DND-41 (cell line): Measurements from ENCODE around the gene SFSWAP.

Experiments used
- ATAC-seq: fragments of 200-7000 bp; cut with Tn5 transposase; 3 replicates; pipeline ENCODE4 v1.9.1; 2021; ENCODE audit warnings: low read depth; ENCODE audit not compliant: insufficient read depth
- DNase-seq: peaks from one replicate; pipeline ENCODE4 v3.0.0-alpha.2; 2020
- H2AFZ ChIP-seq: 2 replicates; pipeline ENCODE4 v1.6.0; 2012; ENCODE audit warnings: low read depth, low read length
- H3K27ac ChIP-seq: 2 replicates; pipeline ENCODE4 v1.5.1; 2012; ENCODE audit warnings: low read length, inconsistent platforms
- H3K27me3 ChIP-seq: fragments of 200-600 bp; sonication (generic); 2 replicates; pipeline ENCODE4 v1.6.0; 2012; ENCODE audit warnings: low read length, mild to moderate bottlenecking, inconsistent platforms; ENCODE audit not compliant: insufficient read depth, poor library complexity
- H3K36me3 ChIP-seq: 2 replicates; pipeline ENCODE4 v1.5.1; 2012; ENCODE audit warnings: low read length, inconsistent platforms; ENCODE audit not compliant: insufficient read depth
- H3K4me1 ChIP-seq: 2 replicates; pipeline ENCODE4 v1.5.1; 2012; ENCODE audit warnings: mild to moderate bottlenecking, low read length; ENCODE audit not compliant: insufficient read depth
- H3K4me2 ChIP-seq: 2 replicates; pipeline ENCODE4 v1.6.0; 2012; ENCODE audit warnings: mild to moderate bottlenecking, moderate library complexity, low read length, inconsistent platforms; ENCODE audit not compliant: insufficient read depth
- H3K4me3 ChIP-seq, 2 experiments: fragments of 200-600 bp in 1 of 2; shearing (Covaris generic) in 1 of 2; 2 replicates each; pipeline ENCODE4 v1.5.1; 2012 to 2016; ENCODE audit warnings: inconsistent platforms in 2 of 2, low read length in 2 of 2, mild to moderate bottlenecking in 2 of 2, low read depth in 1 of 2, moderate library complexity in 1 of 2
- H3K79me2 ChIP-seq: 2 replicates; pipeline ENCODE4 v1.6.0; 2012; ENCODE audit warnings: low read length, inconsistent platforms; ENCODE audit not compliant: insufficient read depth
- H3K9ac ChIP-seq: 2 replicates; pipeline ENCODE4 v1.6.0; 2012; ENCODE audit warnings: low read depth, mild to moderate bottlenecking, inconsistent platforms, low read length, moderate library complexity
- H3K9me3 ChIP-seq: 2 replicates; pipeline ENCODE4 v1.5.1; 2012; ENCODE audit warnings: low read length, moderate library complexity, mild to moderate bottlenecking, inconsistent platforms; ENCODE audit not compliant: insufficient read depth, severe bottlenecking
- H4K20me1 ChIP-seq: 2 replicates; pipeline ENCODE4 v1.6.0; 2012; ENCODE audit warnings: low read length; ENCODE audit not compliant: insufficient read depth
- EZH2 ChIP-seq: IDR thresholded peaks from 3 replicates; pipeline ENCODE4 v1.6.1; 2012; ENCODE audit warnings: borderline replicate concordance, low read depth, mild to moderate bottlenecking, moderate library complexity, low read length, inconsistent platforms; ENCODE audit not compliant: severe bottlenecking
- TF ChIP-seq, protein P1 (sequence below): IDR thresholded peaks from 2 replicates; pipeline ENCODE4 v1.5.1; 2012; ENCODE audit warnings: borderline replicate concordance, low read length, moderate library complexity, mild to moderate bottlenecking; ENCODE audit not compliant: poor library complexity, severe bottlenecking; ENCODE audit errors: extremely low read depth

The SFSWAP gene

DNA sequence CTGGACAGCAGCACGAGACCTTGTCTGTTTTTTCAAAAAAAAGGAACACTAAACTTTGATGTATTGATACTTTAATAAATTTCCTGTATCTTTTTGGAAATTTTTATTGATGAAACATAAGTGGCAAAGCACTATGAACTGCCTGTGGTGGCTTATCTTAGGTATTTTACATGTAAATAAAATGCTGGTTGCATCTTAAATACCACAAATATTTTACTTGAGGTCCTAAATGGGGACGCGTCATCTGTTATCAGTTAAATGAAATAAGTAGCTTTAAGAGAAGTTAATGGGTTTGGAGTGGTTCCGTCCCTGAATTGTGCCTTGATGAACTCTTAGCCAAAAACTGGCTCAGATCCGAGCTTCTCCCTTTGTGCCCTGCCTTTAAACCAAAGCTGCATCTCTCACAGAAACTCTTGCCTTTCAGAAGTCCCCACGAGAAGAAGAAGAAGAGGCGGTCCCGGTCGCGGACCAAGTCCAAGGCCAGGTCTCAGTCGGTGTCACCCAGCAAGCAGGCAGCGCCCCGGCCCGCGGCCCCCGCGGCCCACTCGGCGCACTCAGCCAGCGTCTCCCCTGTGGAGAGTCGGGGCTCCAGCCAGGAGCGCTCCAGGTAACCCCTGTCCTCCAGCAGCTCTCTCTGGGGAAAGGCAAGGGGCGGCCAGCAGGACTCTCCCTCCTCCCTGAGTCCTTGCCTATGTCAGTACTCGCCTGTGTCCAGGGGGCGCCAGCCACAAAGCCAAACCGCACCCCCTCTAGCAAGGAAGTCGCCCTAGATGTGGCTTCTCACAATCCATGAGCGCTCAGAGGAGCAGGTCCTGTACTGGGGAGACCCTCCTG lies 86.1 kb downstream of the SFSWAP start:
- Histone ChIP-seq H3K4me3 (no peak overlapping the region), H3K36me3 (peaks cover 95% of the 10 kb centered on the region), H4K20me1 (peaks cover 17% of the 10 kb centered on the region), H3K4me1 (no peaks in the 10 kb centered on the region), H3K9ac (no peak overlapping the region), H3K4me2 (no peak overlapping the region), H3K27ac (no peak overlapping the region), H2AFZ (no peak overlapping the region), H3K79me2 (no peaks in the 10 kb centered on the region), H3K9me3 (no peaks in the 10 kb centered on the region), H3K27me3 (no peaks in the 10 kb centered on the region)
- DNase-seq (no peak), ATAC-seq (0 out of 3 replicates have a peak, but pooled peaks have one; percentile 17)
- no peak for TF ChIP-seq EZH2
- TF ChIP-seq, protein P1, sequence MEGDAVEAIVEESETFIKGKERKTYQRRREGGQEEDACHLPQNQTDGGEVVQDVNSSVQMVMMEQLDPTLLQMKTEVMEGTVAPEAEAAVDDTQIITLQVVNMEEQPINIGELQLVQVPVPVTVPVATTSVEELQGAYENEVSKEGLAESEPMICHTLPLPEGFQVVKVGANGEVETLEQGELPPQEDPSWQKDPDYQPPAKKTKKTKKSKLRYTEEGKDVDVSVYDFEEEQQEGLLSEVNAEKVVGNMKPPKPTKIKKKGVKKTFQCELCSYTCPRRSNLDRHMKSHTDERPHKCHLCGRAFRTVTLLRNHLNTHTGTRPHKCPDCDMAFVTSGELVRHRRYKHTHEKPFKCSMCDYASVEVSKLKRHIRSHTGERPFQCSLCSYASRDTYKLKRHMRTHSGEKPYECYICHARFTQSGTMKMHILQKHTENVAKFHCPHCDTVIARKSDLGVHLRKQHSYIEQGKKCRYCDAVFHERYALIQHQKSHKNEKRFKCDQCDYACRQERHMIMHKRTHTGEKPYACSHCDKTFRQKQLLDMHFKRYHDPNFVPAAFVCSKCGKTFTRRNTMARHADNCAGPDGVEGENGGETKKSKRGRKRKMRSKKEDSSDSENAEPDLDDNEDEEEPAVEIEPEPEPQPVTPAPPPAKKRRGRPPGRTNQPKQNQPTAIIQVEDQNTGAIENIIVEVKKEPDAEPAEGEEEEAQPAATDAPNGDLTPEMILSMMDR, result peak; percentile 20

DNA sequence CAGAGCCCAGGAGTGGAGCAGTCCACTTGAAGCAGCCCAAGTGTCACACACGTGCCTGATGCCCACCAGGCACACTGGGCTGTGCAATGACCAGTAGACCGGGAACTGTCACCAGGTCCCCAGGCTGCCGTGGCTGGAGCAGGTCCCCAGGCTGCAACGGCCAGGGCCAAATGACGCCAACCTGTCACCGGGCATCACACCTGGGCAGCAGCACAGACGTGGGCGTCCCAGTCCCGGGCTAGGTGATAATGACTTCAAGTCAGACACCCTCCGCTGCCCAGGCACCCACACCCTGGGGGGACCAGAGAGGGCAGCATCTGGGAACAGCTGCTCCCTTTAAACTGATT lies 86.7 kb downstream of the SFSWAP start:
- H3K4me1 ChIP-seq, result no peaks in the 10 kb centered on the region
- H3K9ac ChIP-seq, result no peak overlapping the region
- no peak for DNase-seq
- H3K27ac ChIP-seq, result no peak overlapping the region
- no peaks in the 10 kb centered on the region for H3K79me2 ChIP-seq
- peaks cover 12% of the 10 kb centered on the region for H4K20me1 ChIP-seq
- no peak overlapping the region for H3K4me2 ChIP-seq
- ATAC-seq, result no peak
- TF ChIP-seq, protein P1, result no peak
- TF ChIP-seq EZH2, result no peak
- H3K27me3 ChIP-seq, result no peaks in the 10 kb centered on the region
- H2AFZ ChIP-seq, result no peak overlapping the region
- no peaks in the 10 kb centered on the region for H3K9me3 ChIP-seq
- no peak overlapping the region for H3K4me3 ChIP-seq
- peaks cover 95% of the 10 kb centered on the region for H3K36me3 ChIP-seq

DNA sequence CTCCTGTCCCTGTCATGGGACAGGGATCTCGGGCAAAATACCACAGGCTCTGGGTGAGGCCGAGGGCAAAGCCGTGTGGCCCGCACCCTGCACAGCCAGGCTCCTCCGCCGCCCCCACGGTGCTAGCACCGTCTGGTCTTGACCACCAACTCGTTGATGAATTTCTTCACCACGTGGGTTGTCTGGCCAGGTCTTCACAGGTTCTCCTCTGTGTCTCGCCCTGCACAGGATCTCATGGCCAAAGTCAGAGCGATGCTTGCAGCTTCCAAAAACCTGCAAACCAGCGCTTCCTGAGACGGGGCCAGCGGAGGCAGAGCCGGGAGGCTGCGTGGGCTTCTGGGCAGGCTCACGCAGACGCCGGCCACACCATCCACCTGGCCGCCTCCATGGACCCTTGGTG lies 88.3 kb downstream of the SFSWAP start:
- H3K79me2 ChIP-seq, result no peaks in the 10 kb centered on the region
- H4K20me1 ChIP-seq, result peaks cover 10% of the 10 kb centered on the region; the same call in 1 of the 2 replicates
- no peak overlapping the region for H3K27ac ChIP-seq
- peaks cover 79% of the 10 kb centered on the region for H3K36me3 ChIP-seq
- ATAC-seq (no peak), DNase-seq (no peak)
- TF ChIP-seq, protein P1, result no peak
- no peak for TF ChIP-seq EZH2
- no peak overlapping the region for H3K4me3 ChIP-seq
- H2AFZ ChIP-seq, result no peak overlapping the region
- H3K9me3 ChIP-seq, result no peaks in the 10 kb centered on the region
- no peaks in the 10 kb centered on the region for H3K4me1 ChIP-seq
- H3K4me2 ChIP-seq, result no peak overlapping the region
- H3K9ac ChIP-seq, result no peak overlapping the region
- no peaks in the 10 kb centered on the region for H3K27me3 ChIP-seq
